GM12878 (cell line): Measurements from ENCODE around the gene IRAK2. TPM values are rescaled to one million over a fixed set of nuclear protein-coding genes. Genes with fewer than 3 reads are reported as not detected.

Experiments
- ATAC-seq: fragments of 200-7000 bp; cut with Tn5 transposase; 3 replicates; pipeline ENCODE4 v1.9.1; 2020; ENCODE audit warnings: mild to moderate bottlenecking, moderate library complexity
- BruUV-seq: library from RNA; stranded (reverse); fragments of 400-500 nt; replicated peaks from 2 replicates; lab custom pipeline; 2021; lab: Mats Ljungman, UMichigan
- CTCF ChIA-PET: fragments of 300-600 bp; sonication (Branson Sonifier 250); formaldehyde crosslinking; extraction: SDS; loops from one replicate; lab custom pipeline; 2021; ENCODE audit warnings: inconsistent platforms; lab: Yijun Ruan, JAX
- POLR2A ChIA-PET: fragments of 350-600 bp; formaldehyde crosslinking; extraction: SDS; loops from one replicate; lab custom pipeline; 2021; ENCODE audit warnings: inconsistent platforms; lab: Charles Lee
- RAD21 ChIA-PET: fragments of 300-600 bp; sonication (Branson Sonifier 250); formaldehyde crosslinking; loops from one replicate; lab custom pipeline; 2023; ENCODE audit warnings: antibody characterized with exemption; ENCODE audit not compliant: unreplicated experiment; lab: Charles Lee
- SMC1A ChIA-PET: fragments of 300-600 bp; sonication (Branson Sonifier 250); formaldehyde crosslinking; loops from one replicate; lab custom pipeline; 2023; ENCODE audit not compliant: unreplicated experiment, uncharacterized antibody; lab: Charles Lee
- DNase-seq: peaks from one replicate; pipeline ENCODE4 v3.0.0-alpha.2; 2011; ENCODE audit warnings: low read depth, low spot score
- FAIRE-seq: peaks from 3 replicates; lab custom pipeline; 2011; peaks lifted over from hg19 to GRCh38; lab: Jason Lieb, UNC
- H2AFZ ChIP-seq: 2 replicates; pipeline ENCODE4 v1.6.0; 2011; ENCODE audit warnings: low read depth, low read length, control low read depth; ENCODE audit not compliant: control insufficient read depth
- H3K27ac ChIP-seq: 2 replicates; pipeline ENCODE4 v1.5.1; 2011; ENCODE audit warnings: control low read depth; ENCODE audit not compliant: control insufficient read depth, insufficient read depth
- H3K27me3 ChIP-seq, 2 experiments: replicated peaks in 1 of 2; 2 replicates each; pipeline versions ENCODE4 v1.6.0 to v1.6.1; 2011; ENCODE audit warnings: low read length in 1 of 2; ENCODE audit not compliant: control insufficient read depth in 2 of 2, insufficient read depth in 2 of 2
- H3K36me3 ChIP-seq, 2 experiments: 2 replicates each; pipeline ENCODE4 v1.5.1; 2011; ENCODE audit warnings: low read length in 1 of 2; ENCODE audit not compliant: control insufficient read depth in 2 of 2, insufficient read depth in 2 of 2
- H3K4me1 ChIP-seq: 2 replicates; pipeline ENCODE4 v1.6.1; 2011; ENCODE audit warnings: mild to moderate bottlenecking, low read length, moderate library complexity, mixed read lengths; ENCODE audit not compliant: control insufficient read depth, insufficient read depth
- H3K4me2 ChIP-seq: 2 replicates; pipeline ENCODE4 v1.6.0; 2011; ENCODE audit warnings: control low read depth; ENCODE audit not compliant: control insufficient read depth, insufficient read depth
- H3K4me3 ChIP-seq: fragments of 200-600 bp; sonication (generic); 2 replicates; pipeline ENCODE4 v1.5.1; 2016
- H3K79me2 ChIP-seq: 2 replicates; pipeline ENCODE4 v1.6.0; 2011; ENCODE audit warnings: low read length; ENCODE audit not compliant: control insufficient read depth, insufficient read depth
- H3K9ac ChIP-seq: 2 replicates; pipeline ENCODE4 v1.8.0; 2011; ENCODE audit warnings: low read length, control low read depth, mixed read lengths; ENCODE audit not compliant: control insufficient read depth, insufficient read depth
- H3K9me3 ChIP-seq: replicated peaks from 3 replicates; pipeline ENCODE4 v1.5.1; 2011; ENCODE audit warnings: mild to moderate bottlenecking, low read length; ENCODE audit not compliant: control insufficient read depth, insufficient read depth
- H4K20me1 ChIP-seq: 2 replicates; pipeline ENCODE4 v1.6.0; 2011; ENCODE audit not compliant: control insufficient read depth, insufficient read depth
- POU2F2 ChIP-seq: IDR thresholded peaks from 3 replicates; pipeline ENCODE4 v1.6.1; 2011; ENCODE audit warnings: low read depth, mild to moderate bottlenecking, low read length, borderline replicate concordance
- RAD21 ChIP-seq: IDR thresholded peaks from 2 replicates; pipeline ENCODE4 v1.6.1; 2011; ENCODE audit warnings: mild to moderate bottlenecking, low read depth, low read length, moderate library complexity; ENCODE audit not compliant: insufficient read depth
- WGBS: methylation state at CpG from one replicate; pipeline ENCODE4 v1.1.6; 2016; ENCODE audit warnings: low lambda C conversion rate; ENCODE audit not compliant: insufficient replicate concordance, insufficient coverage; ENCODE audit errors: missing lambda C conversion rate; 5-methylcytosine and 5-hydroxymethylcytosine counted together
- in situ Hi-C: fragments of 300-500 bp; cut with MboI; formaldehyde crosslinking; loops from 9 replicates; pipeline ENCODE4 v1.14.3; 2018; ENCODE audit warnings: mixed read lengths
- intact Hi-C: fragments of 100-400 bp; cut with micrococcal nuclease; formaldehyde crosslinking; loops from one replicate; pipeline ENCODE4 v1.14.2; 2022; ENCODE audit not compliant: unreplicated experiment
- polyA plus RNA-seq, 11 experiments: library from polyadenylated mRNA; depleted of rRNA in 4 of 11; unstranded in 6 of 11; stranded (reverse) in 5 of 11; fragments of >200 nt; fragmentation: Nextera tagmentation in 4 of 11; fragmentation: Illumina TruSeq in 1 of 11; extraction: Ambion mirVana in 4 of 11; extraction: Trizol in 1 of 11; gene quantifications; 1 replicate in 1 of 11; 2 replicates in 10 of 11; pipeline versions ENCODE4 v1.2.1 to v1.2.3, GENCODE V29; 2011 to 2016; ENCODE audit warnings: inconsistent platforms in 2 of 11, missing spikeins in 2 of 11, low read depth in 1 of 11
- total RNA-seq, 4 experiments: library from RNA; depleted of rRNA in 3 of 4; stranded (reverse); fragments of >200 nt in 3 of 4; fragmentation: Illumina TruSeq in 1 of 4; extraction: Trizol in 1 of 4; gene quantifications; 2 replicates each; pipeline versions ENCODE4 v1.2.1 to v1.2.3, GENCODE V29; 2013 to 2021
- TF ChIP-seq, protein P1 (sequence below): IDR thresholded peaks from 2 replicates; pipeline ENCODE4 v1.6.1; 2011; ENCODE audit warnings: low read depth, low read length, improper control_type of control experiment, borderline replicate concordance

Gene IRAK2
- total and polyA plus RNA-seq, 10 of the 15 experiments (the other 5 are each of a cell fraction or from before 2014, with no cell fraction given) = 0.48 to 5.7 (median 4.5) TPM

GRCh38 chr3:10226293-10226692 lies 61.6 kb downstream of the IRAK2 start:
- BruUV-seq = no TSS peak
- intact Hi-C loops (loop anchor here (10.0 kb wide), 2 partner anchors 111 to 271 kb away; partner anchors contain the start of genes BRK1 and PRRT3), in situ Hi-C loops (no loop called here)
- no peak for FAIRE-seq
- Histone ChIP-seq H3K9me3 (no peaks in the 10 kb centered on the region; the same call in 2 of the 3 replicates), H3K27me3 (no peaks in the 10 kb centered on the region), H3K4me2 (peak overlapping the region; percentile 49; the same call in 1 of the 2 replicates), H3K9ac (no peak overlapping the region; the same call in 1 of the 2 replicates), H4K20me1 (no peaks in the 10 kb centered on the region), H3K4me1 (peaks cover 53% of the 10 kb centered on the region), H3K4me3 (no peak overlapping the region), H3K27ac (no peak overlapping the region), H3K36me3 (no peaks in the 10 kb centered on the region), H2AFZ (peak overlapping the region; percentile 48; the same call in 1 of the 2 replicates), H3K79me2 (no peaks in the 10 kb centered on the region)
- ATAC-seq = no peak
- POLR2A ChIA-PET = interaction anchor here (0.5 to 1.1 kb wide), 3 partner anchors 22 to 200 kb away, joined by 3 to 5 read pairs (median 3); partner anchors contain the start of genes FANCD2, TATDN2 and VHL
- no peak for DNase-seq
- TF ChIP-seq, protein P1, sequence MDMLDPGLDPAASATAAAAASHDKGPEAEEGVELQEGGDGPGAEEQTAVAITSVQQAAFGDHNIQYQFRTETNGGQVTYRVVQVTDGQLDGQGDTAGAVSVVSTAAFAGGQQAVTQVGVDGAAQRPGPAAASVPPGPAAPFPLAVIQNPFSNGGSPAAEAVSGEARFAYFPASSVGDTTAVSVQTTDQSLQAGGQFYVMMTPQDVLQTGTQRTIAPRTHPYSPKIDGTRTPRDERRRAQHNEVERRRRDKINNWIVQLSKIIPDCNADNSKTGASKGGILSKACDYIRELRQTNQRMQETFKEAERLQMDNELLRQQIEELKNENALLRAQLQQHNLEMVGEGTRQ = no peak
- TF ChIP-seq POU2F2 (peak; percentile 47; the same call in 1 of the 3 replicates), RAD21 (no peak)
- SMC1A ChIA-PET = interaction anchor here (0.9 to 3.6 kb wide), 7 partner anchors 12 to 293 kb away, joined by 3 to 16 read pairs (median 4); partner anchors contain the start of gene CRELD1
- RAD21 ChIA-PET = interaction anchor here (0.6 to 1.6 kb wide), 5 partner anchors 23 to 295 kb away, joined by 3 to 6 read pairs (median 3); partner anchors contain the start of gene SEC13
- CTCF ChIA-PET = interaction anchor here (1.0 to 2.8 kb wide), 11 partner anchors 22 to 723 kb away, joined by 3 to 18 read pairs (median 5); partner anchors contain the start of genes CRELD1, IRAK2 and TATDN2
- 2% methylated on average over 10 of the region's 10 CpGs for WGBS
